H4 (cell line): ENCODE data around the gene PPFIBP1. TPM values are rescaled to one million over a fixed set of nuclear protein-coding genes. Genes with fewer than 3 reads are reported as not detected.
"Not testable (repeated sequence)": the region's sequence is repeated elsewhere in the genome, so short reads cannot be mapped to it uniquely, and the experiment has no call there.

Experiments
- DNase-seq: peaks from one replicate; pipeline ENCODE4 v3.0.0-alpha.2; 2015; ENCODE audit warnings: low spot score
- total RNA-seq: library from RNA; depleted of rRNA; stranded (reverse); fragments of >200 nt; shearing (Covaris generic); gene quantifications from 2 replicates; pipeline ENCODE4 v1.2.3, GENCODE V29; 2014

Gene PPFIBP1
- total RNA-seq, 1 experiment from 2014 or later: 15.4 TPM

DNA sequence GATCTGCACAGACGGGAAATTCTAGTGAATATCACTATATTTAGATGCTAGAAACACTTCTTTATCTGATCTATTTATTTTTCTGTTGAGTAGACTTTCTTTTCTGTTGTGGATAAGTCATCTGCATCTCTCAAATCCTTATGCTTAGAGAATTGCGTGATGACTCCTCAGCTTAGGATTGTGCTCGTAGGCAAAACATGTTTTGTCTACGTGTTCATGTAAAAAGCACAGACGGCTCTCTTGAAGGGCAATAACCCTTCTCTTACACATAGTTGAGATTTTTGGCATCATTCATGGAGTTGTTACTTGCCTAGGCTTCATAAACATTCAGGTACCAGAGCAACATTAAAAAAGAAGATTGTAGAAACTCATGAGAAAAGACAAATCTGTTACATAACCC is 18.6 kb downstream of the PPFIBP1 start:
- peak; percentile 48 for DNase-seq

DNA sequence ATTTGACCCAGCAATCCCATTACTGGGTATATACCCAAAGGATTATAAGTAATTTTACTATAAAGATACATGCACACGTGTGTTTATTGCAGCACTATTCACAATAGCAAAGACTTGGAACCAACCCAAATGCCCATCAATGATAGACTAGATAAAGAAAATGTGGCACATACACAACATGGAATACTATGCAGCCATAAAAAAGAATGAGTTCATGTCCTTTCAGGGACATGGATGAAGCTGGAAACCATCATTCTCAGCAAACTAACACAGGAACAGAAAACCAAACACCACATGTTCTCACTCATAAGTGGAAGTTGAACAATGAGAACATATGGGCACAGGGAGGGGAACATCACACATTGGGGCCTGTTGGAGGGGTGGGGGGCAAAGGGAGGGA is 20.9 kb downstream of the PPFIBP1 start:
- DNase-seq: not testable (repeated sequence)

DNA sequence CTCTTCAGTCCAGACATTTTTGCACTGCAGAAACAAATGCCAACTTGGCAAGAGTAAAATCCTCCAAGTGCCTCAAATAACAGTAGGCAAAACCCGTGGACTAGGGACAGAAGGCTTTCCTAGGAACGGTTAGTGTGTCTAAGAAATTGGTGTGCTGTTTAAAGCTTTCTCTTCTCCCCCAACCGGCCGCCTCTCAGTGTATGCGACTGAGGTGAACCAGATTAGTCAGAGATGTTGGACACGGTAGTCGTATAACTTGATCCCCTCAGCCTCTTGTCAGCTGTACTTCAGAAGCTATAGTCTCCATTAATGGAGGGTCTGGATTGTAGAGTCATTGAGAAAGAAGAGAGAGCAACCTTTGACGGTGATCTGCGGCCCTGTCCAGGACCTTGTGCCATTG is 21.7 kb downstream of the PPFIBP1 start:
- no peak for DNase-seq

DNA sequence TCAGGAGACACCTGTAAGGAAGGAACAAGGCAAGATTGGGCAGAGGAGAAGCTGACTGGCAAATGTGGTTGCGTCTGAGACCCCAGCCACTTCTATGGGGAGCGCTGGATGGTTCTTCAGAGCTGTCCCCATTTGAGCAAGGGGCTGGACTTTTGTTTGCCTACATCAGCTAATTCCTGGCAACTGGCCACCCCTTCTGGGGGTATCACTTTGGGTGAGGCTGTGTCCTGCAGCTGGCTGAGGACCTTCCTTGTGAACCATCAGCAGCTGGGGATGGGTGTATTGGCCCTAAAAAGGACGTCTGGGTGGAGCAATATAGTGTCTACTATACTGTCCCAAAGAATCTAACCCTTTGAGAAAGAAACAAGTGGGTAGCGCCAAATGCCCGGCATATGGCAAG is 23.6 kb downstream of the PPFIBP1 start:
- DNase-seq: no peak

DNA sequence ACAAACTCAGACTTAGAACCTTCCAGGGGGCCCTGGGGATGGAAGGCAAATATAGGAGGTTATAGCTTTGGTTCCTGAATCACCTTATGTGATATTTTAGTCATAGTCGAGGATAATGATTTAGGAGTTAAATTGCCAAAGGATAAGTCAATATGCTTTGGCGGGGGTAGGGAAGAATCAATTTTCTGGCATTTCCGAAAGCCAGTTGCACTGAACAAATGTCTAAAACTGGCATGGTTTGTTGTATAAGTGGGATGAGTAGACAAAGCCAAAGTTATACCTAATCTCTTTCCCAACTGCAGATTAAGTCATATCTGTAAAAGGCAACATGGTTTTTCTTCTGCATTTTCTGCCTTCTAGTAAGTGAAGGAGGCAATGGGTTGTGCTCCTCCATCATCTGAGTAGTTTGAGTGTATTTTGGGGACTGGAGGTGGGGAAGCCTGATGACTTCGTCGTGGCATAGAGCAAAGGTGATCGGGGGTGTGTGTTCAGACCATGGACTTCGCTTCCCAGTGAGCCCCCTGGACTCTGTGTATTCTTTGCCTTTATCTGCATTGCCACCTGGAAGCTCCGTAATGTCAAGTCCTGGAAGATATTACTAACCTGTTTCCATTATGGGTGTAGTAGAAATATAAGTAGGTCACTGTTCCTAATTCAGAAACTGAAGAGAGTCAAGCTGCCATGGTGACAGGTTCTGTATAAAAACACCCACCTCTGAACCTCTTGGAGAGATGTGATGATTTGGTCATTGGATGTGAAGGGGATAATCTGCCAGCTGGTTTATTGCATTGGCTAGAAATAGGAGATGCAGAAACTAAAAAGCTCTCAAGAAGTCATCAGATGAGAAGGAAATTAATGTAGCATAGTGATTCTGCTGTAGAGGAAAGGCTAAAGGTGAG is 24.5 kb downstream of the PPFIBP1 start:
- DNase-seq: no peak

DNA sequence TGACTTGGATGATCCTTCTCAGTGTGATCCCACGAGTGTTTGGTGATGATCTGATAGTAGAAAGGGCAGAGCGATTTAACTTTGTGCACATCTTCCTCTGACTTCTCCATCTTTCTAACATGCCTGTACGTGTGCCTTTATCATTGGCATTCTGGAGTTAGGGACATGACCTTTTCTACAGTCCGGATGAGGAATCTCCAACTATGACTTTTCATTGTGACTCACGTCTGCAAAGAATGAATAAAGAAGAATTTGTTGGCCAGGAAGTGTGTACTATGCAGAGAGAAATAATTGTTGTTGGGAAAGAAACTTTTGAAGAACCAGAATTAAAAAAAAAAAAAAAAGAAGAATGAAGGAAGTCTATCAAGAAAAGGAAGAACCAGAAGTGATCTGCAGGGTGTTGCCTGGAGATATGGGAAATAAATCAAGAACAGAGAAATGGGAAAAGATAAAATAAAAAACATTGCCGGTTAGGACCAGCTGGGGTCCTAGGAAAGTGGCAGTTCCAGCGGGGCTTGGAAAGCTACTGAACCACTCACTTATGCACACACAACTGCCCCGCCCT is 25.3 kb downstream of the PPFIBP1 start:
- peak; percentile 58 for DNase-seq

DNA sequence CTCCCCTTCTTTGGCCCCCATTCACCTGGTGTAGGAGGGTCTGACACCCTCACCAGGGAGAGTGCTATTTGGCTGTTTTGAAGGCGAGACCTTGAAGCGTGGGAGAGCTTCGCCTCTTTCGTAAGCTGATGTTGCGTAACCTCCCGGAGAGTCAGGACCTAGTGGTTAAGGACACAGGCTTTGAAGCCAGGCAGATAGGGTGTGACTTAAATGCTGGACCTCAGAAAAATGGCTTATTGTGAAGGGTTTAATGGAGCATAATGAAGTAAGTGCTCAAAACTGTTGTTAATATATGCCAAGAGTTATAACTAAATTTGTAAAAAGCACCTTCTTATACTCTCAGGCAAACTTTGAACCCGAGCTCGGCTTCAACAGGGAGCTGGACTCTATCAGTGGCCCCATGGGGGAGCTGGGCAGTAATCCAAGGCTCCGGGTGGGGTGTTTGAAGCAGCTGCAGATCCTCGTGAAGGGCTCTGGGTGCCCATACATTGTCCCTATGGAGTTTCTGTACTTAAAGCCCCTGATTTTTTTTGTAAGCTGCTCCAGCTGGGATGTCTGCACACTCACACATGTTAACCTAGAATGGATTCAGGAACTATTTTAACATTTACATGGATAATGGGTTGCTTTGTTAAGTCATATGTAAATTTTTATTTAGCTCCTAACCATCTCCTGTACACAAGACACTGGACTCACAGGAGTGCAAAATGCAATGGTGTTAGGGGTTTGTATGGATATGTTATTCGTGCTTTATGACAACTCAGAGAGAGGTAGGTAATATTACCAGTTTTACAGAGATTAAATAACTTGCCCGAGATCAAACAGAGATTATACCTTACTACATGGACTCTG is 26.0 kb downstream of the PPFIBP1 start:
- peak; percentile 92 for DNase-seq

DNA sequence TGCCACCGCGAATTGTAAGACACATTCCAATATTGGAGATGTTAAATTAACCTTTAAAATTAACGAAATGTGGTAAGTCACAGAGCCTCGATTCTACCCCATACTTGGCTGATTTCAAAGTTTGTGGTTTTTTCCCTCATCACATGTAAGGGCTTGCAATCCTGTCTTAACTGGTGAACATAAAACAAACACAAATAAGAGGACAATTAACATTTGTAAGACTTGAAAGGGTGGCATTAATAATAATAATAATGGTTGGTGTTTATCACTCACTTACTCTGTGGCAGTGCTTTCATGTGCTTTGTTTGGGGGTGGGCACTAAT is 26.6 kb downstream of the PPFIBP1 start:
- no peak for DNase-seq

DNA sequence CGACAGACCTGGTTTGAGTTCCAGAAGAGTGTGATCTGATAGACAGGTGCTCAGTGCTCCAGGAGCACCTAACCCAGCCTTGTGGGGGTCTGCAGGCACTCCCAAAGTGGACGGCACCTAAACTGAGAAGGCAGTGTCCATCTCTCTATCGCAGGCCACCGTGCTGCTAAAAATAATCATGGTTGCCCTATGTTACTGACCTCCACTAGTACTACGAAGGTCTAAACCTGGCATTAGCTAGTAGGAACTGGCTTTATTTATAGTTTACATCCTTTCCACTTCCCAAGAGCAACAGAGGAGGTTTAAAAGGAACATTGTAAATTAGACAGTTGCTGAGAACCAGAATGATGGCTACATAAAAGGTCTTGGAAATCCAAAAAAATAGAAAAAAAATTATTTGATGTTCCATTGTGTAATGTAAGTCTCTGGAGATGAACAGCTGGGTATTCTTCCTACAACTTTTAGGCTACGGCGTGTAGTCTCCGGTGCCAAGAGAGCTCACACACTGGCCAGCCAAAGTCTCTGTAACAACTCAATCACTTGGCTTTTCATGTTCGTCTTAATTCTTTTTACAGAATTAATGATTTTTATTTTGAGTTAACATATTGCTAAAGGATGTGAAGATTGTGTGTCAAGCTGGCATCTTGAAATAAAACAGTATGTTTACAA is 27.3 kb downstream of the PPFIBP1 start:
- no peak for DNase-seq

DNA sequence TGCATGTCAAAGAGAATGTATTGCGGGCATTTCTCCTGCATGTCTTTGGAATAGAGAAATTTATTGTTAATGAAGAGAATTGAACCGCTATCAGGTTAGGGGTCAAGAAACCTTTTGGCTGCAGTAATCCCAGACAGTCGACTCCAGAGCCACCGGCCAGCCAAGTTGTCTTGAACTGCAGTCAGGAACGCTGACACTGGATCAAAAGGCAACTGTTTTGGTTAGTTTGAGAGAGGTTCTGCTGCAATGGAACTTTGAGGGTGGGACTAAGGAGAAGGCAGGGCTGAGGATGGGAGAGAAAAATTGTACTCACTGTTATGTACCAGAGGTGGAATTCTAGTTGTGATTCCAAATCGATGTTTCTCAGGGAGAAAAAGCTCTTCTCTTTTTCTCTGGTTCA is 28.2 kb downstream of the PPFIBP1 start:
- no peak for DNase-seq

DNA sequence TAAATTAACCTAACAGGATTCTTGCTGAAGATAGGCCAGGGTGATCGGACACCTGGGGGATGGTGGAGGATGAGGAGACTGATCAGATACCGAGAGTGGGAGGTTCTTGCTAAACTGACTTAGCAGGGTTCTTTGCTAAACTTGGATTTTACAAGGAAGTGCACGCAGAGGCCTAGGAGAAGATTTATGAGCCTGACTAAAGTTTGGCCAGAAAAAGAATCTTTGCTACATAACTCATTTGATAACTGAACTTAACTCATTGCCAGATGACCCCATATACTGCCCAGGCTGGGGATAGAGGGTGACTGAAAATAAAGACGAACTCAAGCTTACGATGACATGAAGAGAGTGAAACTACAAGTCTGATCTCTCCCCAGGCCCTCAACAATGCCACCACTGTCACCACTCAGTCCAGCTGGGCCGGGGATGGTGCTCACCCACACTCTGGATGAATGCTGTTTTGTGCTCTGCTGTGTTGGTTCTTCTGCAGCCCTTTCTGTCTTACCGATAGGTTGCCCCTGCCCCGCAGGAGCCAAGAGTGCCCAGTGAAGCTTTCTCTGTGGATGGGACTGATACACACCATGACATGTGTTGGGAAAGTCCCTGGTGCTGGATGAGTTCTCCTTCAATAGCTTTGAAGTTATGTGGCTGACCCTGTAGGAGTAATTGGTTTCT is 29.0 kb downstream of the PPFIBP1 start:
- DNase-seq: no peak

DNA sequence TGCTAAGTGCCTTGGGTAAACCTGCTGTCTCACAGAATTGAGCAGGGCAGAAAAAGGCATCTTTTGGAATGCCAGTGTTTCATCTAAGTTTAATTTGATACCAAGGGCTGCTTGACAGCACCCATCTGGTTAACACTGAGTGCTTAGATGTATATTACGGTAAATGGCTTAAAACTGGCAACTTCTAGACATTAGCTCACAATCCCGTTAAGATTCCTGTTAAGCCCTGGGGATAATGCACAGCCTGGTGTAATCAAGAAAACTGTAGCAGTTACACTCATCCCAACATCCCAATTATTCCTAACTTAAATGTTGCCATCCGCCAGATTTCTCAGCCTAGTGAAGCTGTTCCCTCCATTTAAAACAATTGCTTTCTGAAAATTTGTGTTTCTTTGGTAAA is 29.9 kb downstream of the PPFIBP1 start:
- no peak for DNase-seq

DNA sequence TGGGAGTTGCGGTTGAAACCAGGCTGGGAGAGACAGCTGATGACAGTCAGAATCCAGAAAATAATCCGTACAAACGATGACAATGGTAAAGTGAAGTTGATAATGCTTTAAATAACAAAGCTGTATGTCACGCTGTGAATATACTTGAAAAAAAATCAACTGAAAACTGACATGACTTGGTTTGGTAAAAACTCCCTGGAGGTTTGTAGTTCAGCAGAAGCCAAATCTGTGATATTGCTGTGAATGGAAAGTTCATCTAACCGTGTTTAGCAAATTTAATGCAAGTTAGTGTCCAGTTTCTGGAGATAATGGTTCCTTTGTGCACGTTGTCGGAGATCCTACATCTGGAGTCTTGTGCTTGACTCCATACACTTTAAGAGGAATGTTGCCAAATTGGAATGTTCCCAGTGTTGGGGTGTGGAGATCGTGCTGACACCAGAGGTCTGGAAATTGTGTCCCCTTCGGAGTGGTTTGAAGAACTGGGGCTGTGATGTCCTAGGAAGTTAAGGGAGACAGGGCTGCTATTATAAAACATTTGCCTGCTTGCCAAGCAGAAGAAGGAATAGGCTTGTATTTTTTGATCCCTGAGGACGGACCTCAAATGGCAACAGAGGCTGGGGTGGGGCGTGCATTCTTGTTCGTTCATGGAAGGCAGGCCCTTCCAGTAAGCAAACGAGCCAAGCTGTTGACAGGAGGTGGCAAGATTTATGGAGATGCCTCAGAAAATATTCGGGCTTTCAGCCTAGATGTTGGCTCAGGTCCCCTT is 30.6 kb downstream of the PPFIBP1 start:
- DNase-seq: no peak

DNA sequence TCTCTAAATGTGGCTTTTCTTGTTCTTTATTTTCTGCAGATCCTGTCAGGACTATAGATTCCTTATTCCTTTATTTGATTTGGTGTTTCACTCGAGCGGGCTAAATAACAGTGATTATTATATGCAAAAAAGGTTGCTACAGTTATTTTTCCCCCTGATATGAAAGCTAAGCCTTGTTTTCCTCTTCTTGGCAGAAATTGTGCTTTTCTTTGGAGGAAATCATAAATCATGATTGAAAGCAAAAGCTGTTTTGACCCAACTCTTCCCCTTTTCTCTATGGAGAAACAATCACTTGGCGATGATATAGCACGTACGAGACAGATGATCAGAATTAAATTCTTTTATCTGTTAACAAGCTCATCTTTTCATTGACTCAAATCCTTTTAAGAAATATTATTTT is 31.4 kb downstream of the PPFIBP1 start:
- DNase-seq: no peak

DNA sequence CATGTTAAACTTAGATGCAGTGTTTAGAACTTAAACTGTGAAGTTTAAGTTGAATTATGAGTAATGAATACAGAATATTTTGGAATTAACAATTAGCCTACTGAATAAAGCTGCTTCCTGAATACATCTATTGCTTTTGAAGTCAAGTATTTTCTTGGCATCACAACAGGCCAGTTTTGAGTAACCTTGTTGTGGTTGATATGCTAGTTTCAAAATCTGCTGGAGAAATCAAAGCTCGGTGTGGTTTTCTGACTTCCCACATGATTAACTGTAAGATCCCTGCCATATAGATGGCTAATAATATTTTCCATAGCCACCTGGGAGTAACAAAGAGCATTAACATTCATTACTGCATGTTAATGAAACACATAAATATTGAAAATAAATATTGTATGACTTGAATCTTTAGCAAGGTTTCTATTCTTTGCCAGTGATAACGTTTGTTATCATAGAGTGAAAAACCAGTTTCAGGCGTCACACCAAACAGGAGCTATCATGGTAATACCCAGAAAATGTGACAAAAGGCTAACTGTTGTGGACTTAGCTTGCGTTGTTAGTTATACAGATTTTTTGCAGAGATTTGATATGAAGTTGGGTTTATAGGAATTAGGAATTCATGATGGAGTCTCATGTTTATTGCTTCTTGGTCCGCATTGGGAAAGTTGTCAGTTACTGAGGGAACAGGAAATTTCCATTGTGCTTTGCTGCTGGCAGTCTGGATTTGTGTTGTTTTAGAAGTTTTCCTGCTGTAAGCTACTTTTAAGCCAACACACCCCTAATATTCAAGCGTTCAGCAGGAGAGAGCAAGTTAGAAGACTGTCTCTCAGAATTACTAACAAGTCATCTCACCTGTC is 32.1 kb downstream of the PPFIBP1 start:
- no peak for DNase-seq

DNA sequence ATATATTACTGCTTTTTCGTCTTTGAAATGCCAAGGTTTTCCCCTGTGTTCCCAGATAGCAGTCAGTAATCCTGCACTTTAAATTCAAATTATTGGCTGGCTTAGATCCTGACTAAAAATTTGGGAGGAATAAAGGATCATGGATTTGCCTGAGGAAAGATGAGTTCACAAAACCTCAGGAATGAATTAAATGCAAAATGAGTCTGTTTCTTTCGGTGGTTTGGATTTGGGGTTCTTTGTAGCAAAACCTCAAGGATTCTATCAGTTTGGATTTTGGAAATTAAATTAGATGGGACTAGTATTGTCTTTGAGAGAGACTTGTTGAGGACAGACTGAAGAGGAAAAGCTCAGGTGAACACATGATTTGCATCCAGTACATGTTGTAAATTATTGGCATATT is 36.1 kb downstream of the PPFIBP1 start:
- DNase-seq: no peak

DNA sequence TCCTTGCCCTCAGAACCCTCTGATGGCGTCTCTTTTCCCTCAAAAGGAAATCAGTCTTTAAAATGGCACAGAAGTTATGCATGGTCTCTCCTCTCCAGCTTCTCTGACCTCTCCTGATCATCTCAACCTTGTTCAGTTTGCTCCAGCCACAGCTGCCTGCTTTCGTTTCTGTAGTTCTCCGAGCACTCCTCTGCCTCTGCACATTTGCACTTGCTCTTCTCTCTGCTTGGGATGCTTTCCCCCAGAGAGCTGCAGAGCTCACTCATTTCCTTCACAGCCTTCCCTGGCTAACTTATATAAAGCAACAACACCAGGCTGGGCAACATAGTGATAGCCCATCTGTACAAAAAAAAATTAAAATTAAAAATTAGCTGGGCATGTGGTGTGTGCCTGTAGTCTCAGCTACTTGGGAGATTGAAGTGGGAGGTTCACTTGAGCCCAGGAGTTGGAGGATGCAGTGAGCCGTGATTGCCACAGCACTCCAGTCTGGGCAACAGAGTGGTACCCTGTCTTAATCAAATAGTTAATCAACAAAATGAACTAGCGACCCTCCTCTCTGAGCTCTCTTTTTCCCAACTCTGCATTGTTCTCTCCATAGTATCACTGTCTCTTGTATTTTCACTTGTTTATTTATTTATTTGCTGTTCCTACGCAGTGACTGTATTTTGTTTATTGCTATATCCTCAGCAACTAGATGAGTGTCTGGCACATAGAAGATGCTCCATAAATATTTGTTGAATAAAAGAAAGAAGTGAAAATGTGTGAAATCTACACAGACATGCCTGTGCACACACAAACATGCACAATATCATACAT is 37.7 kb downstream of the PPFIBP1 start:
- DNase-seq: no peak

DNA sequence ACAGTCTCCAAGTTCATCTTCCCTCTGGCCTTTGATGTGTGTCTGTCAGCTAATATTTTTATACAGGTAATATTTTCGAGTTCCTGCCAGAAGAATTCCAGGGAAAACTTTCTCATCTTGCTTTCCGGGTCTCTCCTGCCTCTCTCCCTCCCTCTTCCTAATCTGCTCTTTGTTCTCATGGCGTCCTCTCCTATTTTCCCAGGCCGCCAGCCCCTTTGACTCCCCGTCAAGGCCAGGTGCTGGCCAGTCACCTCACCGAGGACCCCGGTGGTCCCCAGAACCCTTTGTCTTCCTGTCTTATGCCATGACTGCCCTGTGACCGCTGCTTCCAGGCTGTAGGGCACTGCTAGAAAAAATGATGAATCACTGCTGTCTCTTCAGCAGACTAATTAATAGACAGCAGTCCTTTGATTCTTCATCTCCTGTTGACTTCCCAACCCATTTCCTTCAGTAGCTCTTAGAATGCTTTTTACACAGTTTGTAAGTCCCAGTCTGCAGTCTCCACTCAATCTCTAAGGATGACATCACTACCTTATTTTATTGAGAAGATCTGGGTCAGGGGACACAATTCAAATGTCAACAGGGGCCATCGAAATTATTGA is 40.7 kb downstream of the PPFIBP1 start:
- DNase-seq: no peak

DNA sequence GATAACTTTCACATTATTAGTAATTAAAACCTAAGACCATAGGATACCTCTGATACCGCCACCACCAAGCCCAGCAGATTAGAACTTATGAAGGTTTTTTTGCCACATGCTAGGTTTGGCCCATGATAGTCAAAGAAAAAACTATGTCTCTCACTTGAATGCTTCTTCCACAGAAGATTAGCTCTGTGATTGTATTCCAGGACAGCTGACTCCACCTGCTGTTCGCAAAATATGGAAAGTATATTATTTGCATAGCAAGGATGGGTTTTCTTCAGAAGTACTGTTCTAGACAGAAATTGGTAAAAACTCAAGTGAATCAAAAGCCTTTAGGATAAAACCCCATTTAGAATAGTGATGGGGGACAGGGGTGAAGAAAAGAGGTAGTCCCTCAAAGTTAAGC is 42.2 kb downstream of the PPFIBP1 start:
- no peak for DNase-seq
